ENCODE results near the gene ZIC4. TPM values are rescaled to one million over a fixed set of nuclear protein-coding genes. Genes with fewer than 3 reads are reported as not detected.

ZIC4 gene
- polyA plus RNA-seq (2014; cell fraction: cytosol; rRNA removed), result not detected in 2 replicates
- polyA plus RNA-seq (2014; cell fraction: nucleus; rRNA removed), result not detected in 2 replicates

DNA sequence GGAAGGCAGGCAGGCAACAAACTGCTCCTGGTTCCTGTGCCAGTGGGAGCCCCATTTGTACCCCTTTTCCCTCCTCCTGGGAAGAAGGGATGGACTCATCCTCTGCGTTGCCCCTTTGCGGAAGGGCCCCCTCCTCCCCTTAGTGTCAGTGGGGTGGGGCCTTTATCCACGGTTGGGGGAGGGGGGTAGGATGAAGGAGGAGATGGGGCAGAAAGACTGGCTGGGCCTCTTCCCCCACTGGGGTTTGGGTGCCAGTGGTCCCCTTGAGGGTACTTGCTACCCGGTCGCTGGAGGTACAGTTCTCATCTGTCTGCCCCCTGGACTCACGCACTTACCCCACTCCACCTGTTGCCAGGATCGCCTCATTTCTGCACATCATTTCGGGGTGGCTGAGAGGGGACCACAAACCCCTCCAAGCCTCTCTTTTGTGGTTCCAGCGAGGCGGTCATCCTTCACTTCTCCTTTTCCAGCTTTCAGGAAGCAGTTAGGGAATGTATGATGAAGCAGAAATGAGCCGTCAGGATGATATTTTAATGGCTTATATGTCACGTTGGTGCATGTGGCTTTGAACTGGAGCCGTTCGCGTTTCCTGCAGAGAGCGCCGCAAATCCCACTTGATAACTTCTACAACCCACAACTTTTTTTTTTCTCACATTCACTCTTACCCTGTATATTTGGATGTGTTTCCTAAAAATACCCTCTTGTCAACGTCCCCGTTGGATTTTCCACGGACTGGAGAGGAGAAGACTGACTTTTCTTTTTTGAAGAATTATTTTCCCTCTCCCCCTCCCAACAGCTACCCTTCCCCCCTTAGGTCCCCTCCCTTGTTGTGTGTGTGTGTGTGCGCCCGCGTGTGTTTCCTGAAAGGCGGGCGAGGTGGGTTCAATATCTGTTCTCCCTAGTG lies at the start of gene ZIC4:
Gene ZIC4, minus strand, starts transcription at position 516 of the 904 bp plus-strand sequence. CDS start 3,746 bp downstream, outside the sequence.
- no peak for DNase-seq (ENCODE audit: low spot score)

DNA sequence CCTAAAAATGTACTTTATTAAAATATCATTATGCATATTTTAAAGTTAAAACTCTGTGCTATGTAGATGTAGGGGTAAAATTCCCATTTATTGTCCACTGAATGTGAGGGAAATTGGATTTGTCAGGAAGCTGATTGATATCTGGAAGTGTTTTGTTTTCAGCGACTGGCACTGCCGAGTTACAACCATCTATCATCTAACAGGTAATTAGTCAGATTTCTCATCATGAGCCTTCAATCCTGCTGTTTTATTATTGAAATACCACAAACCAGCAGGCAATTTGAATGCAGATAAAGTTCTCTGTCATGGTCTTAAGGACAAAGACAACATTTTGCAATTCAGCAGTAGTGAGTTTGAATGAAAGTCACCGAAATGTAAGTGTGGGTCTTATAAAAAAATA lies 43.3 kb upstream of the ZIC4 start:
- DNase-seq (ENCODE audit: low spot score), result peak; percentile 22

DNA sequence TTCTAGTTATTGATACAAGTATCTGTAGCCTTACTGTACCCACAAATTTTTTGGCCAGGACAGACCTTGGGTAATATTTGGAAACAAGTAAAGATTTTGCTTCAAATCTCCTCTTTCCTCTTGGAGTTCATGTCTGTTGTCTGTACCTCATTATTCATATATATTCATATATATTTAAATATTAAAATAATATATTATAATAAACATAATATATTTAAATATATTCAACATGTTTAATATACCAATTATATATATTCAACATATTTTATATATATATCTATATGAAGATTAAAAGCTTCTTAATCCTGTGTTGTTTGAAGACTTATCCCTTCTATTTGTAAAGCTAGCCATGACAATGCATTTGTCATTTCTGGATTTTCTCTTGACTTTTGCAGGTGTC lies 40.9 kb upstream of the ZIC4 start:
- no peak for DNase-seq (ENCODE audit: low spot score)

DNA sequence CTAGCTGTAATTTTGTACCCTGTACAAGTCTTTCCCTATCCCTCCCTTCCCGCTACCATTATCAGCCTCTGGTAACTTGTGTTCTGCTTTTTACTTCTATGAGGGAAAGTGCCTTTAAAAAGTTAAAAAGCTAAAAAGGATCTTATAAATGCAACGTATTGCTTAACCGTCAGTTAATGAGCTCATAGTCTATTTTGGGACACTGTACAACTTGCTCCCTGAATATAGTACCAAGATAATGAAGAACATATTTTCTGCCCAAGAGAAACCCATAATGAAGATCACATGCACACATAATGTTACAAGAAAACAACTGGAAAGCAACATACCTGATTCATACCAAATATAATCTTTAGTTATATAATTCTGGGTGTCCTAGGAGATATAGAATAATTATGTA lies 25.4 kb upstream of the ZIC4 start:
- DNase-seq (ENCODE audit: low spot score), result no peak

DNA sequence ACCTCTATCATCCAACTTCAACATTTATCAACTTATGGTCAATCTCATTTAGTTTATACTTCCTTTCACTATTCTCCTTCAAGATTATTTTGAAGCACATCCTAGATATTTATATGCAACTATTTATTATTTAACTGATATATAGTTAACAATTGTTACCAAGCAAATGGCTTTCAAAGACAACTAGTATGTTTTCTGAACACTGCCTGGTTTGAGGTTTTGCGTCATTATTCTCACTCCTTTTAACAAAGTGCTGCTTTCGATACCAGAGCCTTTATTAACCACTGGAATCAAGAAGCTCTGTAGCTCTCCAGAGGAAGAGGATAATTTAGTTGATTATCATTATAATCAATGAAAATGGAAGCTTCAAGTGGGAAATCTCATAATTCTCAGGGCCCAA lies 22.4 kb upstream of the ZIC4 start:
- DNase-seq (ENCODE audit: low spot score), result no peak

DNA sequence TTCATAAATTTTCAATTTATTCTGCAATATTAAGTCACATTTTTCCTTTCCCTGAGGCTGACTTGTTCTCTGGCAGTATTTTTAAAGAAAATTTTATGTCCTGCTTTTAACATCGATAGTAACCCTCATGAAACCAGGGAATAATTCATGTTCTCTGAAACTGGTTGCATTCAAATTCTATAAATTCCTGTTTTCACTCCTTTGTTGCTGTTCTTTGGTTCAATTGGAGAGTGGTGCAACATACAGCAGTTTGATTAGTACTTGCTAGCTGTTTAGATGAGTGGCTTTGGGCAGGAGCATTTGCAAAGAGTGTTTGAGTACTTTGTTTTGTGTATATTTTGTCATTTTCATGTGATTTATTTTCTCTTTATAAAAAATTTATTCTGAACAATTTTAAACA lies 22.0 kb upstream of the ZIC4 start:
- no peak for DNase-seq (ENCODE audit: low spot score)

DNA sequence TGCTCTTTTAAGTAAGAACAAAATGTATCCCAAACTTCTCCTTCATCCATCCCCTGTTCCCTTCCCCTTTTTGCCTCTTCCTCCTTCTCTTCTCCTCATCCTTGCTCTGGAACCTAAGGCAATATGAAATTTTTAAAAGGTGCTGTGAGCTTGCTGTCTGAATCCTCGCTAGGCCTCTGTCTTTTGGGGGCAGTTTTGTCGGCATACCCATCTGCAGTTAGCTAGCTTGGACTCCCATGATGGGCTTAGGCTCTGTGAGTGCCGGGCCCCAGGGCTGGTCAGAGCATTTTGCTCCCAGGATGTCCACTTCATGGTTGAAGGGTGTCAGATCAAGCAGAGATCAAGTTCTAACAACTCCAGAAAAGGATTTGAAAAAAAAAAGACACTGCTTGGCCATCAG lies 21.4 kb upstream of the ZIC4 start:
- no peak for DNase-seq (ENCODE audit: low spot score)

DNA sequence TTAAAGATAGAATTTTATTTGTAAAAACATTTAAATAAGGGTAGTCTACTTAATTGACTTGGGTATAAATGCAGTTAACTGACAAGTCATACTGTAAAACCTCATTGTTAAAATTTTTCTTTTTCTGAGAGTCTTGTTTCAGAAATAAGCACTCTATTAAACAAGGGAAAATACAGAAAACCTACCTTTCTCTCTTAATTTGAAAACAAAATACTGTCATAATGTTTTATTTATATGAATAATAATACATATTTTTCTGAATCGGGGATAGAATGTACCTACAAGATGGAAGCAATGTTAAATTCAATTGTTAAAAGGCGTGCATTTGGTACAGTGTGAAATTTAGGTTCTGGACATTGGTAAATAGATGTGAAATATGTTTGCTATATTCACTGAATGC lies 20.6 kb upstream of the ZIC4 start:
- DNase-seq (ENCODE audit: low spot score), result no peak

DNA sequence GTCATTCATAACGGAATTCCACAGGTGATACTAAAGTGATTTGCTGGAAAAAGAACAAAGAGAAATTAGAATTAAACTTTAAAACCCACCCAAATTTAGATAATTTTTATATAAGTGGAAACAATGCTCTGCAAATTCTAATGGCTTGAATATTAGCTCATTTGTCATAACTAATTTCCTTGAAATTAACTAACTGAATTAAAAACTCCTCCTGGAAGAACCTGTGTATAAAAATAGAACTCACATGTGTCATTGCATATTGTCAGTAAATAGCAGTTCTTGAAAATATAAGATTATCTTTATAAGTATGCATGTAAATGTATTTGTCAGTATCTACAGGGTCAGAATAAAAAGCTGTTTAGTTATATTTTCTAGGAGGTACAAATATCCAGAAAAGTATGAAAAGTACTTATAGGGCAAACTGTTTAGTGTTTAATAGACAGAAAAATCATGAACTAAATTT lies 19.1 kb upstream of the ZIC4 start:
- no peak for DNase-seq (ENCODE audit: low spot score)

DNA sequence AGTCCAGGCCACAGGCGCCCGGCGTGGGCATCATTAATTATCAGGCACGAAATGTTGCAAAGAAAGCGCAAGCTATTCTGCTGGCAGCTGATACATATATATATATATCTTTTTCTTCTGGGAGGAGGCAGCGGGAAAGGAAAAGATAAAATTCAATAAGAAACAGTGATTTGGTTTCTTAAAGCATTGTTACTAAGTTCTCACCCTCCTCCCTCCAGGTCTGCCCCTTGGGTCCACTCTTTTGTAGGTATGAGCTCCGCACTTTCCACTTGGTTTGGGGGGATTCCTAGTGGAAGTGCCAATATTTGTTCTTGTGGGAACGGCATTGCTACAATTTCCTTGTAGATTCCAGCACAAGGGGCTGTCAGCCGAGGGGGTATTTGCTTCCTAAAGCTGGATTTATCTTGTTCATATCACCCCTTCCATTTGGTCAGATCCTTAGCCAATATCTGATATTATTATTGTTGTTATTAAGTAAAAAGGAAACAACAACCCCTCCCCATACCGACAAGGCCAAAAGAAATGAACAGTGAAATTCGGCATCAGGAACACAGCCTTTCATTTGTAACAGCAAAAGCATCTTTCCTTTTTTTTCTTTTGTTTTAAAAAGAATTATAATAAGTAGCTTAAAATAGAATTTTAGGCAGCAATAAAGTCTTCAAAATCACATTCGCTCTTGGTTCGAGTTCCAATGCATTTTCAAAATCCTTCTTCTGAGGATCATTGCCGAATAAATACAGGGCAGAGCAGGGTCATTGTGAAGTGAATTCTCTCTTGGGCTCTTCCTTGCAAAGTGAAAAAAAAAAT lies 18.4 kb upstream of the ZIC4 start:
- DNase-seq (ENCODE audit: low spot score), result no peak

DNA sequence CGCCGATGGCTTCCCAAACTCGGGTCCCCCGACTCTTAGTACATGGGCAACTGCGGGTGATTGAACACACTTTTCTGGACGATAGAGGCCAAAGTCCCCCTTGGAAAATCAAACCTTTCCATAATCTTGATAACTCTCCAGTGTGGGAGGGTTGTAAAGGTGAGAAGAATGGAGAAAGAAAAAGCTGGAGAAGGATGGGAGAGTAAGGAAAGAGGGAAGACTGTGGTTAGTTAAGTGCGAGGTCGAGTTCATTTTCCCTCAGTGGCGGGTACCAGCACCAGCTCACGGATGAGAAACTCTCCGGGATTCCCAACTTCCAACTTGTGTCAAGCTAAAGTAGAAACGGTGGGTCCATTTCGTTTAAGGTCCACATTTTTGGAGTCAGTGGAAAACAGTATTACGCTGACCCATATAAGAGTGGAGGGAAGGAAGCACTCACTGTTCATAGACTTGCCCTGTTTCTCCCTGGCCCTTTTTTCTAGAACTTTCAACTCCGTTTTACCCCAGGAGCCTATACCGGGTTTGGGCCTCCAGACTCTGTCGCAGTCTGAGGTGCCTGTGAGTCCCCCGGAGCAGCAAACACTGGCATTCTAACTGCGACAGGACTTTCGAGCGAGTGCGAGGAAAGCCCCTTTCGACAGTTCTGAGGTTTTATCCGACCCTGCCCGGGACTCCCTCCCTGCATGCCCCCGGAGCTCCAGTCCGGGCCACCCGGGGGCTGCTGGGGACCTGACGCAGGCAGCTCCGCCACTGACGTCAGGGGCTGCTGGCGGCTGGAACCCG lies 17.6 kb upstream of the ZIC4 start:
- DNase-seq (ENCODE audit: low spot score), result no peak

DNA sequence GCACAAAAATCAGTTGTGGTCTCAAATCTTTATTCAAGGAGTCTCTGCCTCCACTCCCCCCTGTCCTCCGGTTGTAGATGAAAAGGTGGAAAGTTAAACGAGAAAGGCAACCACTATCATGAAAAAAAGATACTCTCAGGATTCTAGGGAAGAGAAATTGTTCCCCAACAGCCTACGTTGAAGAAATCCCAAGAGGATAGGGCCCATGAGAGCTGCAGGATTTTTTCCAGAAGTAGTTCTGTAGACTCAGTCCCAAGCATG lies 17.1 kb upstream of the ZIC4 start:
- DNase-seq (ENCODE audit: low spot score), result no peak

DNA sequence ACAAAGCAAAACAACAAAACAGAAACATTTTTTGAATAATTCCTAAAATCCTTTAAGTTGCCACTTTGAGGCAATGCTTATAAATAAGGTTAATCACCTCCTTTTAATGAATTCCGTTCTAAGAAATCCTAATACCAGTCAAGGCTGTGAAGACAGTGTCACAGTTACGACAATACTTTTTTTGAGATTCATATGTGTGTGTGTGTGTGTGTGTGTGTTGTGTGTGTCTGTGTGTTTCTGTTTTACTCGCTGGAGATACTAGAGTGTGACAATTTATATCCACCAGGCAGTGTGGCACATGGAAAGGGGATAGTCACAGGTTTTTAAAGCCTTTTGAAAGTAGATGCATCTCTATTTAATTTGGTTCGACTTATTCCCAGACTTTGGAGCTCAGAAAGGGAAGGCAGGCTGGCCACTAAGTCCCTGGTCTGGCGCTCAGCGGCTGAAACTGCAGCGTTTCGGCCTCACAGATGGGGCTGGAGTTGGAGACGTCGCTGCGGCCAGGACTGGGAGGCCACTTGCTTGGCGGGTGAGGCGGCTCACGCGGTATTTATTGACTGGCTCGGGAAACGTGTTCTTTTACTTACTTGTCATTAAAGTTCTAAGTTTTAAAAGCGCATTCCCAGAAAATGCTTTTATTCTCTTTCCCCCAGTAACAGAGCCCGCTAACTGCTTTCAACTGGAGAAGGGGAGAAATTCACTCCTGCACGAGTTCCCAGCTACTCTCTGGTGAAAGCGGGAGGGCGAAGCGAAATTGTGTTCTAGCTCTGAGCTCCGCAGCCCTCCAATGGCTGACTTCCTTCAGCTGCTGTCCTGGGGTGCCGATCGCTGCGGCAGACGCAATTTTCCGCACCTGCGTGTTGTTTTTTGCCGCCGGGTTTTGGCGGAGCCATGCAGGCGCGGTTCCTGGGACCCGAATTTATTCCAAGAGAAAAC lies 16.5 kb upstream of the ZIC4 start:
- no peak for DNase-seq (ENCODE audit: low spot score)

DNA sequence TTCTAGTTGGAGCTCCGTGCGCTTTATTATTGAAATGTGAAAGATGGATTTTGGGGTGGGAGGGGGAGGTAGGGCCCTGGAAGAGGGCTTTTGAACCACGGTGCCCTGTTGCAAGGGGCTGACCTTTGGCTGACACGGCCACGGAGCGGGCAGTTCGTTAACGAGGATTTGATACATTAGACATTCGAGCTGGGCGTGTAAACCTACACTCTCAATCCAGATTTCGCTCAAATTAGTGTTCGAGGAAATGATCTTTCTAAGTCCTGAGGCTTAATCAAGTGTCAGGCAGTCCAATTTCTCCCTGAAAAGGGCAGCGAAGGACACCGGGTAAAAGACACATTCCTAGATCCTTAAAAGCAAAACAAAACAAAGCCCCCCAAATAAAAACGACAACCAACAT lies 15.9 kb upstream of the ZIC4 start:
- no peak for DNase-seq (ENCODE audit: low spot score)

DNA sequence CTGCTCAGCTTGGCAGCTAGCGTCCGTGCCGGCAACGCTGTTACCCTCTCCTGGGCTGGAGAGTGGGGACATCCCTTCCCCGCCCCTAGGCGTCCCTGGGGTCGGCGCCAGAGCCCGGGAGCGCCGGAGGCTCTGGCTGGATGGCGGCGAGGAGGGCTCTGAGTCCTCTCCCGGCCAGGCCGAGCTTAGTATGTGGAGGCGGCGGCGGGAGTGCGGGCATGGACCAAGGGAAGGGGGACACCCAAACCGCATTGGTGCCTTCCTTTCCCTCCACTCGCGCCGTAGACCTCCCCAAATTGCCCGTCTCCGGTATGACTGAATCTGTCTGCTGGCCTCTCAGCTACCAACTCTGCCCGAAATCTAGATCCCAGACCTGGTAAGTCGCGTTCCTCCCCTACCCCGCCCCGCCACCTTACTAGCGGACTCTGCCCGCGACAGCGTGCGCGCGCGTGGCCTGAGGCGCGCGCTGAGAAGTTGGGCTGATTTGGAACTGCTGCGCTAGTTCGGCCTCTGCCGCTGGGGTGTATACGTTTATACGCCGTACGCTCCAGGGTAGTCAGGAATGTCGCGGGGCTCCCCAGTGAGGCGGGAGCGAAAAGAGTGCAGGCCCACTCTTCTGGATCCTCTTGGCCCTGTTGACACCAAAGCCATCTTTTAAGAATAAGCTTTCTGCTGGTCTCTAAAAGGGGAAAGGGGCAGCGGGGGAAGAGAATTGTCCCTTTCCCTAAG lies 15.0 kb upstream of the ZIC4 start:
- no peak for DNase-seq (ENCODE audit: low spot score)

DNA sequence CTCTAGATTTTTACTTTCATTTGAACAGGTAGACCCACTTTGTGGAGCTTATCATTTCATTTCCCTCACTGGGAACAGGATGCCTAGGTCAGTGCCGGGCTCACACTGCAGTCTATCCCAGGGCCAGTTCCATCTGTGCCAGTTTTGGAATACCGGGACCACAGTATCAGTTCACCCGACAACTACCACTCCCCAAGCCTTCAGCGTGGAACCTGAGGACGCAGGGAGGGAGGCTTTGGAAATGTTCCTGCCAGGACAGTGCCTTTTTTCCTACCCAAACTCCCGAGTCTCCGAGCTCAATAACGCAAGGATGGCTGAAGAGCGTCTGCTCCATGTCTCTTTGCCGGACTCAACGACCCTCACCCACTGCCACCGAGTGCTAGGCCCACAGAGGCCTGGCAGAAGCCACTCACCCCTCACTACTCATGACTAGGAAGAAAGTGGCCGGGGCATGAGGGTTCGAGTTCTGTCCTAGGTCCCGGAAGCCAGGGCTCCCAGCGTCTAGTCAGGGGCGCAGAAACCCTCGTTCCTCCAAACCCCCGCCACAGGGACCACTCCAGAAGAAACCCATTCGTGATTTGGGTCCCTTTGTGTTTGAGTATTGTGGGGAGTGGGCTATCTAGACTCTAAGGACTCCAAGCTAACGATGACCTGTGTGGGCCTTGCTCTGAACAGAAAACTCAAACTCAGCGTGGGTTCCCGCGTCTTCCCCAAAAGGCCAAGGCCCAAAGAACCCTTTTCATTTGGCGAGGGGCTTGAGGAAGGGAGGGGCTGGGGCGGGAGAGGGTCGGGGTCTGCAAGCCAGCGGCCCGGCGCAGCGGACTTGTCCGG lies 14.2 kb upstream of the ZIC4 start:
- DNase-seq (ENCODE audit: low spot score), result no peak

DNA sequence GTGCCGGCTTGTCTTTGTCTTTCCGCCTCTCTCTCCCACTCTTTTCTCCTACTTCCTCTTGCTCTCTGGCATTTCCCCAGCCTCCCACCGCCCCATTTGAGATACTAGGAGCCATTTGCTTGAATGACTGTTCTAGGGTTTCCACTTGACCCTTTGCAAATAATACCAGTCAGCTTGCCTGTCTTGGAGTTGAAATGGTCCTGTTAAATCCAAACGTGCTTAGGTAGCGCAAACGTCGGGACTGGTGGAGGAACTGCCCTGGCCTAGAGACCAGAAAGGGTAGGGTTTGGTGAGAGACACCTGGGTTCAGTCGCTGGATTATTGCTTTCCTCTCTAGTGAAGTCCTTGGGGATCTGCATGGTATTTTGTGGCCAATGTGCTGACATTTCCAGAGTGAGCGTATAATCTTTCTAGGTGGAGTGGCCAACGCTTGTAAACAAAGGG lies 13.5 kb upstream of the ZIC4 start:
- no peak for DNase-seq (ENCODE audit: low spot score)

DNA sequence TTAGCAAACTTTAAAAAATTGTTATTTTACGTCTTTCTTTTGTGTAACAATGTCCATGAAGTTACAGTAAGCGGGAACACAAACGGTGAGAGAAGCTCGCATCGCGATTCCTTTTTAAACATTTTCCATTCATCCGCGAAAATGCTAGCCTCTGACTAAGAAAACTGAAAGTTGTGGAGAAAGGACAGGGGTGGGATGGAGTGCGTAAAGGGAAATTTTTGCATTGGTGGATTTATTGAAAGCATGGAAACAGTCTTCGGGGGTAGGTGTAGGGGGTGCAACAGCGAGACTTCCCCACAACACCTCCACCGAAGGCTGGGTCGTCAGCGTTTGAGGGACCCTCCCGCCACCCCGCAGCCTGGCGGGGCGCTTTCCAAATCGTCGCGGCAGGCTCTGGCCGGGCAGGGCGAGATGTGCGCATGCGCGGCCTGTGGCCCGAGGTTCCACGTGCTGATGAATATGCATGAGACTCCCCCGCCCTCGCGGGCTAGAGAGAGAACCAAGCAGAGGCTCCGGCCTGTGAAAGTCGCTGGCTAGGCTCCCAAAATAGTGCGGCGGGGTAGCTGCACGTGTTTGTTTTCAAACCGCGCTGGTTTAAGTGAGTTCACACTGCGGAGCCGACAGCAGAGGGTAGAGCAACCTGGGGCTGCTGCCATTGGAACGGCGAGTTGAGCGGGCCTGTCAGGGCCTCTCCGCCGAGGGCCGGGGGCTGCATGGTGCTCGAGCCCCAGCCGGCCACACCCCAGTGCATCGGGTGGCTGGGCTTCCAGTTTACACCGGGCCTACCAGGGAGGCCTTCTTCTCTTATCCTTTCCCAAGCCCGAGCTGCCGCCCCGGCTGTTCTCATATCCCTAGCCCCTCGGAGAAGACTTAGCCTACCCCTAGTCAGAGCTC lies 12.7 kb upstream of the ZIC4 start:
- peak; percentile 69 for DNase-seq (ENCODE audit: low spot score)
